GM10266 (cell line): ENCODE data around the gene COLGALT1.

Experiments
- DNase-seq: peaks from one replicate; pipeline ENCODE4 v3.0.0; 2012; ENCODE audit errors: extremely low spot score
- CTCF ChIP-seq: IDR thresholded peaks from 2 replicates; pipeline ENCODE4 v1.5.1; 2012; ENCODE audit warnings: mild to moderate bottlenecking, low read depth; ENCODE audit not compliant: control insufficient read depth, insufficient read depth; ENCODE audit errors: missing control alignments

Gene COLGALT1

DNA sequence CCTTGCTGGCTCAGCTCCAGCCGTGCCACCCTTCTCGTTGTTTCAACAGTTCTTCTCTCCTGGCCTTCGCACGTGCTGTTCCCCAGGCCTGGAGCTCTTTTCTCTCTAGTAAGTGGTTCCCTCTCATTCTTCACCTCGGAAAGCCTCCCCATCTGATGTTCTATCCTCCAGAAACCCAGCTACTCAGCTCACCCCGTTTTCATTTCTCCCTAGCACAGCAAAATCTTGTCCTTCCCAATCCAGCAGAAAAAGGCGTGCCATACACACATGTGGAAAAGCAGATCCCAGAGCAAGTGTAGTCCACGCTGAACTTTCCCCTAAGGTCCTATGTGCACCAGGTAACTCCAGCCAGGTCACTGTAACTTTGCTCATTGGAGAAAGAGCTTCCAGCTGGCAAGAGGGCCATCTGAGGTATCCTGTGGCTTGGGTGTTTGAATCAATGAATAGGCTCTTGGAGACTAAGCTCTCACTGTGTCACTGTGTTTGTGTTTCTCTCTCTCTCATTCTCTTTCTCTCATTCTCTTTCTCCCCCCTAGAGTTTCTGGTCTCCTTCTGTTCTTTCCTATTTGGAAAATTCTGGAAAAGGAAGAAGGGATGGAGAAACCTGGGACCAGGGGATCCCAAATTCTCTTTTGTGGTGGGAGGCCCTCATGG lies 49.0 kb downstream of the COLGALT1 start:
- no peak for TF ChIP-seq CTCF
- DNase-seq, result no peak

- TF ChIP-seq CTCF, result no peak
- no peak for DNase-seq
Observed at GRCh38 chr19:17605117-17605516, 49.7 kb downstream of the COLGALT1 start.

DNA sequence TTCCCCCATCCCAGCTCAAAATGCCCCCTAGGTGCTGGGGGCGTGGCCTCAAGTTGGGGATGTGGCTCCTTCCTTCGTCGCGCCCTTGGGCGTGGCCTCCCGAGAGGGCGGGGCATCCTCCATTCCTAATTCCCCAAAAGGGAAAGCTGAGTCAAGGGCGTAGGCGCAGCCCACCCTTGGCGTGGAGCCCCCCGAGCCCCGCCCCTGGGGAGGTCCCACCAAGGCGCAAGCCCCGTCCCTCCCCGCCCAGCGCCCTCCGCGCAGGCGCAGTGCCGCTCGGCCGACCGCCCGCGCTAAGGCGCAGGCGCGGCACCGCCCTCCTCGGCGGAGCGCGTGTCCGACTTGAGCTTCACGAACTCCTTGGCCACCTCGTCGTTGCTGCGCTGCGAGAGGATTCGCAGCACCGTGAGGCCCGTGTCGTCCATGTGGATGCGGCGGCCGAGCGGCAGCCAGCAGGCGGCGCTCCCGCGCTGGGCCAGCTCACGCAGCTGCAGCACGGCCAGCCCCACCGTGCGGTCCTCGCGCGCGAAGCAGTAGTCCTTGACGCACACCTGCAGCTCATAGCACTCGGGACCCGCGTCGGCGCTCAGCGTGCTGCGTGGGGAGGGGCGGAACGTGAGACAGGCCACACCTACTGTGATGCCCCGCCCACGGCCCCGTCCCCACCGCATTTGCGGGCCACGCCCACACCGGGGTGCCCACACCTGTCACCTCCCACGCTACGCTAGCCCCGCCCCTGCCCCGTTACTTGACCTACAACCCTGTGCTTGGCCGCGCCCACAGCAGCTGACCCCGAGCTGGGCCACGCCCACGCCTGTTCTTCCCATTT lies 50.5 kb downstream of the COLGALT1 start:
- peak; percentile 97 for DNase-seq
- TF ChIP-seq CTCF, result peak; percentile 58

- DNase-seq, result no peak
- peak; percentile 10 for TF ChIP-seq CTCF
Observed at GRCh38 chr19:17606590-17607185, 51.2 kb downstream of the COLGALT1 start.

DNA sequence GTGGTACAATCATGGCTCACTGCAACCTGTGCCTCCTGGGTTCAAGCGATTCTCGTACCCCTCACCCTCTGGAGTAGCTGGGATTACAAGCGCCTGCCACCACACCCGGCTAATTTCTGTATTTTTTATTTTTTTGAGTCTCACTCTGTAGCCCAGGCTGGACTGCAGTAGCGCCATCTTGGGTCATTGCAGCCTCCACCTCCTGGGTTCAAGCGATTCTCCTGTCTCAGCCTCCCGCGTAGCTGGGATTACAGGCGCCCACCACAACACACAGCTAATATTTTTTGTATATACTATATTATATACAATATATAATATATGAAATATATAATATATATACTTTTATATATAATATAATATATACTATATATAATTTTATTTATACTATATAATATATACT lies 52.5 kb downstream of the COLGALT1 start:
- no peak for DNase-seq
- no peak for TF ChIP-seq CTCF

DNA sequence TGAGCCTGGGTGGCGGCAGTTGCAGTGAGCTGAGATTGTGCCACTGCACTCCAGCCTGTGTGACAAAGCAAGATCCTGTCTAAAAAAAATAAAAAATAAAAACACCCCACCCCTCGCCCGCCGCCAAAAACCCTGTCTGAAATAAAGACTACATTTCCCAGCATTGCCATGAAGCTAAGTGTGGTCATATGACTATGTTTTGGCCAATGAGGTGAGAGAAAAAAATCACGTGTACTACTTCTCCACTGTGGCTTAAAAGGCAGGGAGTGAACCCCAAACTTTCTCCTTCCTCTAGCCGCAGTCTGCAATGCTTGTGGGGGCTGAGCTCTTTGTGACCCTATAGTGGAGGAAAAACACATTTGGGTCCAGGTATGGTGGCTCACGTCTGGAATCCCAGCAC lies 54.9 kb downstream of the COLGALT1 start:
- DNase-seq, result peak; percentile 78
- TF ChIP-seq CTCF, result no peak
